Right renal cortex interstitium (tissue), 3 donors: ENCODE data around the gene FKBP1B. TPM values are rescaled to one million over a fixed set of nuclear protein-coding genes. Genes with fewer than 3 reads are reported as not detected.
"Not testable (repeated sequence)": the region's sequence is repeated elsewhere in the genome, so short reads cannot be mapped to it uniquely, and the experiment has no call there.

Experiments used
- DNase-seq, 3 donors: peaks; one replicate each; pipeline ENCODE4 v3.0.0-alpha.2; 2013; ENCODE audit warnings: low read depth in 3 of 3, low spot score in 2 of 3
- polyA plus RNA-seq, 3 donors: library from polyadenylated mRNA; unstranded; fragments of 120-200 nt; gene quantifications; one replicate each; pipeline ENCODE4 v1.2.1, GENCODE V29; 2013; ENCODE audit not compliant: insufficient read length in 3 of 3

FKBP1B gene
- polyA plus RNA-seq, 3 donors = 11.0 to 14.3 (median 12.8) TPM

DNA sequence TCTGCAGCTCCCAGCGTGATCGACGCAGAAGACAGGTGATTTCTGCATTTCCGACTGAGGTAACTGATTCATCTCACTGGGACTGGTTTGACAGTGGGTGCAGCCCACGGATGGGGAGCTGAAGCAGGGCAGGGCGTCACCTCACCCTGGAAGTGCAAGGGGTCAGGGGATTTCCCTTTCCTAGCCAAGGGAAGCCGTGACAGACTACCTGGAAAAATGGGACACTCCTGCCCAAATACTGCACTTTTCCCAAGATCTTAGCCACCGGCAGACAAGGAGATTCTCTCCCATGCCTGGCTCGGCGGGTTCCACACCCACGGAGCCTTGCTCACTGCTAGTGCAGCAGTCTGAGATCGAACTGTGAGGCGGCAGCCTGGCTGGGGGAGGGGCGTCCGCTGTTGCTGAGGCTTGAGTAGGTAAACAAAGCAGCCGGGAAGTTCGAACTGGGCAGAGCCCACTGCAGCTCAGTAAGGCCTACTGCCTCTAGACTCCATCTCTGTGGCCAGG lies 45.7 kb downstream of the FKBP1B start:
- not testable (repeated sequence) for DNase-seq

DNA sequence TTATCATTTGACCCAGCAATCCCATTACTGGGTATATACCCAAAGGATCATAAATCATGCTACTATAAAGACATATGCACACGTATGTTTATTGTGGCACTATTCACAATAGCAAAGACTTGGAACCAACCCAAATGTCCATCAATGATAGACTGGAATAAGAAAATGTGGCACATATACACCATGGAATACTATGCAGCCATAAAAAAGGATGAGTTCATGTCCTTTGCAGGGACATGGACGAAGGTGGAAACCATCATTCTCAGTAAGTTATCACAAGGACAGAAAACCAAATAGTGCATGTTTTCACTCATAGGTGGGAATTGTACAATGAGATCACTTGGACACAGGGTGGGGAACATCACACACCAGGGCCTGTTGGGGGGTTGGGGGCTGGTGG lies 51.2 kb downstream of the FKBP1B start:
- not testable (repeated sequence) for DNase-seq

- DNase-seq = no peak
Measured at GRCh38 chr2:24101992-24102391, 52.5 kb downstream of the FKBP1B start.

DNA sequence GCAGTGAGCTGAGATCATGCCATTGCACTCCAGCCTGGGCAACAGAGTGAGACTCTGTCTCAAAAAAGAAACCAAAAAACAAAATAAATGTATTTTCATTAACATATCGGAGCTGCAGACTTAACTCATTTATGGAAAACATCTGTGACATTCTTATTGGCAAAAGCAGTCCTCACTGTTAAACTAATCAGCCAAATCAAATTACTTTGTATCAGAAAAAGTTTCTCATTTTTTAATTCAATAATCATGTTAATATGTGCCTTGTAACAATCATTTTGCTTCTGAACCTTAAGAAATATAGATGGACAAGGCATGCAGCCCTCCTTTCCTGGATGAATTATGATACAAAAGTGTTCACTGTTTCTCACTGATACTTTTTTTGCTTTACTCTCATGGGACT lies 53.1 kb downstream of the FKBP1B start:
- DNase-seq = no peak

DNA sequence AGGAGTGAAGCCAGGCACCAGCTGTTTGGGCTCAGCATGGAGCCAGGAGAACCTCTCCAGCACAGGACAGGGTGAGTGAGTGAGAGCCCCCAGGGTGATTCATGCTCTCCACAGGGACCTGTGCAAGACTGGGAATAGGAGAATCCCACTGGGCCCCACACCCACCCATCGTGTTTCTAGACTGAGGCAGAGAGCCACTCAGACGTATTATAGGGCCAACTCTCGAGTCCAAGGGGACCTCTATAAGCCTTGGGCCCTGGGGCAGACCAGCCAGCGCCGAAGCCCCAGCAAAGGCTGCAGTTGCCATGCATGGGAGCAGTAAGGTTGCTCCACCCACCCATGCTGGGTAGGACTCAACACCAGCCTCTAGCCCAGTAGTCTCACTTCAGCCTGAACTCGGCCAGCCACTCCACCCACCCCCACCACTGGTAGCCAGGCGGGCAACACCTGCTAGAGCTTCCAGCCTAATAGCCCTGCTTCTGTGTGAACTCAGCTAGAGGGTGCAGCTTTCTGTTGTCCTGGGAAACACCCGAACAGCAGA lies 54.6 kb downstream of the FKBP1B start:
- DNase-seq = no peak

- DNase-seq = no peak
Measured at GRCh38 chr2:24104906-24105305, 55.4 kb downstream of the FKBP1B start.

DNA sequence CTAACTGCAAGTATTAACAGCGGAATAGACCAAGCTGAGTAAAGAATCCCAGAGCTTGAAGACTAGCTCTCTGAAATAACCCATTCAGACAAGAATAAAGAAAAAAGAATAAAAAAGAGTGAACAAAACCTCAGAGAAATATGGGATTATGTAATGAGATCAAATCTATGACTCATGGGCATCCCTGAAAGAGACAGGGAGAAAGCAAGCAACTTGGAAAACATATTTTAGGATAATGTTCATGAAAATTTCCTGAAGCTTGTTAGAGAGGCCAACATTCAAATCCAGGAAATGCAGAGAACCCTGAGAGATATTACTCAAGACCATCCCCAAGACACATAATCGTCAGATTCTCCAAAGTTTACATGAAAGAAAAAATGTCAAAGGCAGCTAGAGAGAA lies 56.3 kb downstream of the FKBP1B start:
- DNase-seq = no peak

- DNase-seq = no peak
Measured at GRCh38 chr2:24106786-24107185, 57.2 kb downstream of the FKBP1B start.

- no peak for DNase-seq
Measured at GRCh38 chr2:24107336-24107735, 57.8 kb downstream of the FKBP1B start.

GRCh38 chr2:24109431-24109830 lies 59.9 kb downstream of the FKBP1B start:
- not testable (repeated sequence) for DNase-seq

DNA sequence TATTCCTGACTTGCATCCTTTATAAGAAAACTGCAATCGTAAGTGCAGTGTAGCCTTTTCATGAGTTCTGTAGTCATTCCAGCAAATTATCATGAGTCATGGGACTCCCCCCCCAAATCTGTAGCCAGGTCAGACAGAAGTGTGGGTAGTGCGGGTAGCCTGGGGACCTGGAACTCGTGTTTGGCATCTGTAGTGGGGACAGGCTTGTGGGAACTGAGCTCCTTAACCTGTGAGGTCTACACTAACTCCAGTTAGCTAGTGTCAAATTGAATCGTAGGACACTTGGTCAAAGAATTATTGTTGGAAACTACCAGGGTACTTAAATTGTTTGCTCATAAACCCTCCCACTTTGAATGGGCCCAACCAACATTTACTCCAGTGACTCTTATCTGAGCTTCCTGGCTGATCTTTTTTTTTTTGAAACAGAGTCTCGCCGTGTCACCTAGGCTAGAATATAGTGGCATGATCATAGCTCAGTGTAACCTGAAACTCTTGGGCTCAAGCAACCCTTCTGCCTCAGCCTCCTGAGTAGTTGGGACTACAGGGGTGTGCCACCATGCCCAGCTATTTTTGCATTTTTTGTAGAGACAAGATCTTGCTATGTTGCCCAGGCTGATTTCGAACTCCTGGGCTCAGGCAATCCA lies 61.2 kb downstream of the FKBP1B start:
- no peak for DNase-seq

DNA sequence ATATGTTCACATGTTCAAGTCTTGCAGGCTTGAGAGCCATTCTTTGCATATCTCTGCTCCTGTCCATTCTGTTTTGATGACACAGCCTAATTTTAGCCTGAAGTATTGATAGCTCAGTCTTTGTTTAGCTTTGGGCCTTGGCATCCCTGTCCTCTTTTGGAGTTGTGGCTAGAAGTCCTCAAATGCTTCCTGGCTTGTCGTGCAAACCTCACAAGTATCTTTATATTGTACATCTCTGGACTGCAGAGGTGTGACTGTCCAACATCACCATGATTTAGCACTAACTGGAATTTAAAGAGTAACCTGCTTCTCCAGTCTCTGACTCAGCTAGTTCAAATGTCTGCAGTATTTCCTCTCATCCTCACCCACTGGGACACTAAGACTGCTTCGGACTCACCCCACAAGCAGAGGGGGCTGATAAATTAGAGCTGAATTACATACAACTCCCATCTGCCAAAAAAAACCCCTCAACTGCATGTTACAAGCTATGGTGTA lies 61.9 kb downstream of the FKBP1B start:
- DNase-seq = no peak

Other genes starting within 250 kb of the FKBP1B start
- 10 to 100 TPM; 19.1 to 21.7 (median 19.8) TPM for gene ATAD2B, start 122.6 kb upstream of the FKBP1B start, polyA plus RNA-seq
- 10 to 100 TPM; 18.2 to 19.3 (median 18.9) TPM for gene UBXN2A, start 109.3 kb upstream of the FKBP1B start, polyA plus RNA-seq
- gene MFSD2B, start 39.7 kb upstream of the FKBP1B start, polyA plus RNA-seq = 1 to 10 TPM; 1.8 to 2.4 (median 2.0) TPM
- gene WDCP, start 2.4 kb upstream of the FKBP1B start, polyA plus RNA-seq = 10 to 100 TPM; 15.1 to 16.7 (median 15.9) TPM
- gene SF3B6, start 26.6 kb downstream of the FKBP1B start, polyA plus RNA-seq = 100 to 1,000 TPM; 170 to 176 (median 174) TPM
- gene TP53I3, start 35.1 kb downstream of the FKBP1B start, polyA plus RNA-seq = 10 to 100 TPM; 42.9 to 45.9 (median 43.0) TPM
- gene PFN4, start 73.6 kb downstream of the FKBP1B start, polyA plus RNA-seq = 1 to 10 TPM; 1.6 to 2.5 (median 1.7) TPM
- gene FAM228B, start 73.7 kb downstream of the FKBP1B start, polyA plus RNA-seq = 10 to 100 TPM; 20.2 to 31.9 (median 29.8) TPM
- gene FAM228A, start 125.3 kb downstream of the FKBP1B start, polyA plus RNA-seq = 1 to 10 TPM in 2 of 3 donors, under 1 TPM in 1; 0.75 to 1.2 (median 1.1) TPM